Measurements from ENCODE around the gene MAPK10. TPM values are rescaled to one million over a fixed set of nuclear protein-coding genes. Genes with fewer than 3 reads are reported as not detected.

Gene MAPK10
- total RNA-seq, 1 experiment from 2014 or later = 6.8 TPM

DNA sequence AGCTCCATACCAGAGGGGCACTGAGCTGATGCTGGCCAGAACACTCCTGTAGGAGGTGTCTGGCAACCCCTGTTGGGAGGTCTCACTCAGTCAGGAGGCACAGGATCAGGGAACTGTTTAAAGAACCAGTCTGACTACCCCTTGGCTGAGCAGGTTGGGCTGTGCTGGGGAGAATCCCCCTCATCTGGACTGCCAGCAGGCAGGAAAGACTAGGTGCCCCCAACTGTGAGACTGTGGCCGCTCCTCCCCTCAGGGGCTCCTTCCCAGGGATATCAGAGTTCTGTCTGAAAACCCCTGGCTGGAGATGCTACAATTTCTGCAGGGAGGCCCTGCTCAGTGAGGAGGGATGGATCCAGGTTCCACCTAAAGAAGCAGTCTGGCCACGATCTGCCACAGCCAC lies 245.3 kb downstream of the MAPK10 start:
- Histone ChIP-seq H3K27me3 (replicated peaks; ENCODE audit: insufficient read depth, low read depth, low read length, poor library complexity) (no peaks in the 10 kb centered on the region), H3K36me3 (ENCODE audit: insufficient read depth, low read length, poor library complexity, severe bottlenecking) (no peaks in the 10 kb centered on the region), H3K4me1 (ENCODE audit: insufficient read depth, low read length, poor library complexity, severe bottlenecking) (no peaks in the 10 kb centered on the region), H3K27ac (ENCODE audit: low read depth, low read length, poor library complexity, severe bottlenecking) (no peak overlapping the region), H3K4me3 (ENCODE audit: low read depth, low read length, poor library complexity, severe bottlenecking) (no peak overlapping the region), H3K9me3 (ENCODE audit: low read depth, low read length, poor library complexity, severe bottlenecking) (no peaks in the 10 kb centered on the region)
- DNase-seq (ENCODE audit: low spot score) = no peak
- intact Hi-C loops (cut with micrococcal nuclease; ENCODE audit: unreplicated experiment) = no loop called here
- TF ChIP-seq EZH2 (IDR thresholded peaks at IDR 0.05; ENCODE audit: borderline replicate concordance, low read depth, low read length, poor library complexity, severe bottlenecking) = no peak
- TF ChIP-seq, protein P1, sequence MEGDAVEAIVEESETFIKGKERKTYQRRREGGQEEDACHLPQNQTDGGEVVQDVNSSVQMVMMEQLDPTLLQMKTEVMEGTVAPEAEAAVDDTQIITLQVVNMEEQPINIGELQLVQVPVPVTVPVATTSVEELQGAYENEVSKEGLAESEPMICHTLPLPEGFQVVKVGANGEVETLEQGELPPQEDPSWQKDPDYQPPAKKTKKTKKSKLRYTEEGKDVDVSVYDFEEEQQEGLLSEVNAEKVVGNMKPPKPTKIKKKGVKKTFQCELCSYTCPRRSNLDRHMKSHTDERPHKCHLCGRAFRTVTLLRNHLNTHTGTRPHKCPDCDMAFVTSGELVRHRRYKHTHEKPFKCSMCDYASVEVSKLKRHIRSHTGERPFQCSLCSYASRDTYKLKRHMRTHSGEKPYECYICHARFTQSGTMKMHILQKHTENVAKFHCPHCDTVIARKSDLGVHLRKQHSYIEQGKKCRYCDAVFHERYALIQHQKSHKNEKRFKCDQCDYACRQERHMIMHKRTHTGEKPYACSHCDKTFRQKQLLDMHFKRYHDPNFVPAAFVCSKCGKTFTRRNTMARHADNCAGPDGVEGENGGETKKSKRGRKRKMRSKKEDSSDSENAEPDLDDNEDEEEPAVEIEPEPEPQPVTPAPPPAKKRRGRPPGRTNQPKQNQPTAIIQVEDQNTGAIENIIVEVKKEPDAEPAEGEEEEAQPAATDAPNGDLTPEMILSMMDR (conservative IDR thresholded peaks at IDR 0.05; ENCODE audit: low read depth, low read length) = no peak
- ChIA-PET POLR2A (ENCODE audit: low non-redundant PET) (no interaction called here), CTCF (no interaction called here)
- no TSS peak for BruUV-seq (replicated peaks)

GRCh38 chr4:86108834-86109233 lies 251.0 kb downstream of the MAPK10 start:
- H3K27me3 ChIP-seq (replicated peaks; ENCODE audit: insufficient read depth, low read depth, low read length, poor library complexity) = no peaks in the 10 kb centered on the region
- H3K27ac ChIP-seq (ENCODE audit: low read depth, low read length, poor library complexity, severe bottlenecking) = no peak overlapping the region
- no peak for DNase-seq (ENCODE audit: low spot score)
- ChIA-PET CTCF (no interaction called here), POLR2A (ENCODE audit: low non-redundant PET) (no interaction called here)
- BruUV-seq (replicated peaks) = no TSS peak
- H3K4me3 ChIP-seq (ENCODE audit: low read depth, low read length, poor library complexity, severe bottlenecking) = no peak overlapping the region
- no peaks in the 10 kb centered on the region for H3K9me3 ChIP-seq (ENCODE audit: low read depth, low read length, poor library complexity, severe bottlenecking)
- intact Hi-C loops (cut with micrococcal nuclease; ENCODE audit: unreplicated experiment) = no loop called here
- no peak for TF ChIP-seq EZH2 (IDR thresholded peaks at IDR 0.05; ENCODE audit: borderline replicate concordance, low read depth, low read length, poor library complexity, severe bottlenecking)
- TF ChIP-seq, protein P1 (conservative IDR thresholded peaks at IDR 0.05; ENCODE audit: low read depth, low read length) = no peak
- no peaks in the 10 kb centered on the region for H3K36me3 ChIP-seq (ENCODE audit: insufficient read depth, low read length, poor library complexity, severe bottlenecking)
- no peaks in the 10 kb centered on the region for H3K4me1 ChIP-seq (ENCODE audit: insufficient read depth, low read length, poor library complexity, severe bottlenecking)

- no peak for TF ChIP-seq EZH2 (IDR thresholded peaks at IDR 0.05; ENCODE audit: borderline replicate concordance, low read depth, low read length, poor library complexity, severe bottlenecking)
- TF ChIP-seq, protein P1 (conservative IDR thresholded peaks at IDR 0.05; ENCODE audit: low read depth, low read length) = no peak
- no TSS peak for BruUV-seq (replicated peaks)
- ChIA-PET POLR2A (ENCODE audit: low non-redundant PET) (no interaction called here), CTCF (no interaction called here)
- no peak for DNase-seq (ENCODE audit: low spot score)
- Histone ChIP-seq H3K36me3 (ENCODE audit: insufficient read depth, low read length, poor library complexity, severe bottlenecking) (no peaks in the 10 kb centered on the region), H3K9me3 (ENCODE audit: low read depth, low read length, poor library complexity, severe bottlenecking) (no peaks in the 10 kb centered on the region), H3K27ac (ENCODE audit: low read depth, low read length, poor library complexity, severe bottlenecking) (no peak overlapping the region), H3K27me3 (replicated peaks; ENCODE audit: insufficient read depth, low read depth, low read length, poor library complexity) (no peaks in the 10 kb centered on the region), H3K4me1 (ENCODE audit: insufficient read depth, low read length, poor library complexity, severe bottlenecking) (no peaks in the 10 kb centered on the region), H3K4me3 (ENCODE audit: low read depth, low read length, poor library complexity, severe bottlenecking) (no peak overlapping the region)
- intact Hi-C loops (cut with micrococcal nuclease; ENCODE audit: unreplicated experiment) = no loop called here
Observed at GRCh38 chr4:86108137-86108536, 251.7 kb downstream of the MAPK10 start.
